GM19468 (cell line): ENCODE data around the gene FRG2B.
"Not testable (repeated sequence)": the region's sequence is repeated elsewhere in the genome, so short reads cannot be mapped to it uniquely, and the experiment has no call there.

Experiments
- ATAC-seq: cut with Tn5 transposase; IDR thresholded peaks from one replicate; pipeline ENCODE4 v1.9.1; 2021; ENCODE audit warnings: mild to moderate bottlenecking, moderate library complexity, moderate number of reproducible peaks; ENCODE audit not compliant: unreplicated experiment; ENCODE audit errors: extremely low read depth

Gene FRG2B

DNA sequence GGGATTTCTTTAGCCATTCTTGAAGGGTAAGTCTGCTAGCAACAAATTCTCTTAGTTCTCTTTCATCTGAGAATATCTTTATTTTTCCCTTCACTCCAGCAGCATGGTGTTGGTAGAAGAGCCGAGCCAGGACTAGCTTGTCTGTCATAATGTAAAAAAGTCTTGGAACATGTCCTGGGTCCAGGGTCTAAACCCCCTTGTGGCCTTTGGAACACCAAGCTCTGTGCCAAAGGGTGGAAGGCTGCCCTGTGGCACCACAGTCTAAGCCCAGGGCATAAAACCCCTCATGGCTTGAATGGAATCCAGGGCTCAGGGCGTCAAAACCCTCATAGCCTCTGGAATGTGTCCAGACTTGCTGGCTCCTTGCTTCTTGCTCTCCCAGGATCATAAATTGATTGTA lies 23.2 kb downstream of the FRG2B start:
- ATAC-seq: not testable (repeated sequence)

GRCh38 chr10:133600657-133601056 lies 25.9 kb downstream of the FRG2B start:
- ATAC-seq: no peak

DNA sequence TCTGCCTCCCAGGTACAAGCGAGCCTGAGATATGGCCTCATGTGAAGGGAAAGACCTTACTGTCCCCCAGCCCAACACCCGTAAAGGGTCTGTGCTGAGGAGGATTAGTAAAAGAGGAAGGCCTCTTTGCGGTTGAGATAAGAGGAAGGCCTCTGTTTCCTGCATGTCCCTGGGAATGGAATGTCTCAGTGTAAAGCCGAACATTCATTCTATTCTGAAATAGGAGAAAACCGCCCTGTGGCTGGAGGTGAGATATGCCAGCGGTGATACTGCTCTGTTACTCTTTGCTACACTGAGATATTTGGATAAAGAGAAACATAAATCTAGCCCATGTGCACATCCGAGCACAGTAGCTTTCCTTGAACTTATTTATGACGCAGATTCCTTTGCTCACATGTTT lies 26.7 kb downstream of the FRG2B start:
- not testable (repeated sequence) for ATAC-seq

GRCh38 chr10:133592716-133593115 lies 33.9 kb downstream of the FRG2B start:
- no peak for ATAC-seq

DNA sequence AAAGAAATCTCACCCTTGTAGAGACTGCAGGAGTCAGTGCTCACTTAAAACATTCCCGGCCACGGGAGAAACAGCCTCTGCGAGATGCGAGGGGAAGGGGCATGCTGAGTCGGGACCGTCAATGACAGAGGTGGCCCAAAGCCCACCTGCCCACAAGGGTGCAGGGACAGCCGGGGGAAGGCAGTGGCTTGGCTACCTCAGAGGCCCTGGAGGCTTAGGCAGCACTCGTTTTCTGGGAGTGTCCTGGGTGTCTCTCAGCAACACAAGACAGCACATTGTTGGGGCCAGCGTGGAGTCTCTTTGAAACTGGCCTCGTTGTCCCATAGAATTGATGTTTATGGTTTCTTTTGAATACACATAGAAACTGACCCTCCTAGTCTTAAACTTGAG lies 35.6 kb downstream of the FRG2B start:
- ATAC-seq: no peak

GRCh38 chr10:133590226-133590969 lies 36.2 kb downstream of the FRG2B start:
- no peak for ATAC-seq

- ATAC-seq: not testable (repeated sequence)
Measured at GRCh38 chr10:133577037-133577436, 49.6 kb downstream of the FRG2B start.
